Panc1 (cell line): ENCODE data around the gene SPATA20. TPM values are rescaled to one million over a fixed set of nuclear protein-coding genes. Genes with fewer than 3 reads are reported as not detected.

Experiments used
- ATAC-seq: fragments of 200-7000 bp; cut with Tn5 transposase; 2 replicates; pipeline ENCODE4 v1.9.1; 2020; ENCODE audit warnings: mild to moderate bottlenecking, moderate library complexity
- BruUV-seq: library from RNA; stranded (reverse); fragments of 400-500 nt; replicated peaks from 2 replicates; lab custom pipeline; 2021; lab: Mats Ljungman, UMichigan
- CTCF ChIA-PET: fragments of 300-600 bp; sonication (Branson Sonifier 250); formaldehyde crosslinking; loops from one replicate; lab custom pipeline; 2022; ENCODE audit warnings: antibody characterized with exemption; lab: Charles Lee
- POLR2A ChIA-PET: fragments of 300-600 bp; sonication (Branson Sonifier 250); formaldehyde crosslinking; loops from one replicate; lab custom pipeline; 2022; ENCODE audit warnings: antibody characterized with exemption; lab: Charles Lee
- DNase-seq: peaks from one replicate; pipeline ENCODE4 v3.0.0-alpha.2; 2010; ENCODE audit warnings: low read depth, low spot score
- H3K27ac ChIP-seq: 2 replicates; pipeline ENCODE4 v1.5.1; 2011; ENCODE audit warnings: mild to moderate bottlenecking, low read length, inconsistent platforms
- H3K27me3 ChIP-seq: fragments of 200-500 bp; sonication (Bioruptor generic); 2 replicates; pipeline ENCODE4 v1.6.0; 2014; ENCODE audit warnings: low read length, inconsistent platforms; ENCODE audit not compliant: control insufficient read depth, insufficient read depth
- H3K36me3 ChIP-seq: fragments of 200-500 bp; sonication (Bioruptor generic); 2 replicates; pipeline ENCODE4 v1.5.1; 2014; ENCODE audit warnings: inconsistent platforms, mild to moderate bottlenecking, low read length, moderate library complexity; ENCODE audit not compliant: control insufficient read depth, insufficient read depth
- H3K4me1 ChIP-seq: 2 replicates; pipeline ENCODE4 v1.5.1; 2011; ENCODE audit warnings: inconsistent platforms, mild to moderate bottlenecking, low read length, moderate library complexity; ENCODE audit not compliant: control insufficient read depth, insufficient read depth
- H3K4me3 ChIP-seq, 2 experiments: 2 replicates each; pipeline ENCODE4 v1.5.1; 2011 to 2012; ENCODE audit warnings: low read depth in 2 of 2, low read length in 2 of 2, mild to moderate bottlenecking in 2 of 2, inconsistent platforms in 1 of 2, moderate library complexity in 1 of 2
- H3K9me3 ChIP-seq: fragments of 200-500 bp; sonication (Bioruptor generic); 2 replicates; pipeline ENCODE4 v1.5.1; 2014; ENCODE audit warnings: low read depth, mild to moderate bottlenecking, inconsistent platforms, low read length, moderate library complexity; ENCODE audit not compliant: control insufficient read depth, insufficient read depth
- CTCF ChIP-seq: fragments of 450-650 bp; IDR thresholded peaks from 2 replicates; pipeline ENCODE4 v1.5.1; 2017; ENCODE audit warnings: mild to moderate bottlenecking
- POLR2AphosphoS5 ChIP-seq: IDR thresholded peaks from 2 replicates; pipeline ENCODE4 v1.6.1; 2012; ENCODE audit warnings: mild to moderate bottlenecking, low read depth, low read length, moderate library complexity
- REST ChIP-seq, 2 experiments: IDR thresholded peaks; 2 replicates each; pipeline ENCODE4 v1.6.1; 2011 to 2012; ENCODE audit warnings: low read depth in 2 of 2, control low read depth in 1 of 2, low read length in 1 of 2, mild to moderate bottlenecking in 1 of 2, moderate library complexity in 1 of 2; ENCODE audit not compliant: insufficient read depth in 1 of 2
- SIN3A ChIP-seq: IDR thresholded peaks from 2 replicates; pipeline ENCODE4 v1.6.1; 2012; ENCODE audit warnings: low read depth, mild to moderate bottlenecking, low read length, moderate library complexity, borderline replicate concordance; ENCODE audit not compliant: insufficient read depth
- TCF7L2 ChIP-seq: IDR thresholded peaks from 2 replicates; pipeline ENCODE4 v1.6.1; 2011; ENCODE audit warnings: mild to moderate bottlenecking, low read depth, low read length, inconsistent platforms
- in situ Hi-C: cut with HindIII; loops from 2 replicates; pipeline ENCODE4 v1.10.0; 2016; ENCODE audit warnings: low sequenced_read_pairs, low pct_unique_long_range_greater_than_20kb
- intact Hi-C: fragments of 100-400 bp; cut with micrococcal nuclease; formaldehyde crosslinking; loops from one replicate; pipeline ENCODE4 v1.10.0; 2022; ENCODE audit not compliant: unreplicated experiment
- total RNA-seq: library from RNA; stranded (reverse); gene quantifications from one replicate; pipeline ENCODE4 v1.2.1, GENCODE V29; 2021; ENCODE audit not compliant: unreplicated experiment

The SPATA20 gene
- total RNA-seq, 1 experiment from 2014 or later: 82.2 TPM

- ChIA-PET CTCF (no interaction called here), POLR2A (no interaction called here)
- intact Hi-C loops (no loop called here), in situ Hi-C loops (no loop called here)
- ATAC-seq: 0 out of 2 replicates have a peak, but pooled peaks have one; percentile 19
- H3K9me3 ChIP-seq: no peaks in the 10 kb centered on the region
- no peak overlapping the region; the same call in 1 of the 2 replicates for H3K27ac ChIP-seq
- no peak overlapping the region for H3K4me3 ChIP-seq
- no peak for DNase-seq
- no peaks in the 10 kb centered on the region for H3K36me3 ChIP-seq
- TF ChIP-seq TCF7L2 (no peak), CTCF (no peak), REST (IDR thresholded peaks at IDR 0.05; ENCODE audit: insufficient read depth in 1 of 2, low read depth in 2 of 2, low read length in 1 of 2) (no peak), SIN3A (no peak), POLR2AphosphoS5 (no peak)
- no TSS peak for BruUV-seq
- H3K4me1 ChIP-seq: peaks cover 40% of the 10 kb centered on the region
- no peaks in the 10 kb centered on the region for H3K27me3 ChIP-seq
Observed at GRCh38 chr17:50539762-50540559, 7.0 kb upstream of the SPATA20 start.

GRCh38 chr17:50540560-50541401 lies 6.2 kb upstream of the SPATA20 start:
- H3K4me3 ChIP-seq: peak overlapping the region; percentile 59 to 71; a peak in 3 of 4 replicates
- TF ChIP-seq TCF7L2: no peak
- no peak for TF ChIP-seq SIN3A
- no peak for TF ChIP-seq POLR2AphosphoS5
- no peak for TF ChIP-seq CTCF
- TF ChIP-seq REST (IDR thresholded peaks at IDR 0.05; ENCODE audit: insufficient read depth in 1 of 2, low read depth in 2 of 2, low read length in 1 of 2): no peak
- DNase-seq (no peak), ATAC-seq (no peak)
- H3K27me3 ChIP-seq: no peaks in the 10 kb centered on the region
- ChIA-PET POLR2A (no interaction called here), CTCF (no interaction called here)
- intact Hi-C loops (no loop called here), in situ Hi-C loops (no loop called here)
- H3K27ac ChIP-seq: peak overlapping the region; percentile 94
- no peaks in the 10 kb centered on the region for H3K36me3 ChIP-seq
- peaks cover 40% of the 10 kb centered on the region for H3K4me1 ChIP-seq
- TSS peak; percentile 60 for BruUV-seq
- no peaks in the 10 kb centered on the region for H3K9me3 ChIP-seq
